Left lobe of liver (tissue), 2 donors: Measurements from ENCODE around the gene TMEM25. TPM values are rescaled to one million over a fixed set of nuclear protein-coding genes. Genes with fewer than 3 reads are reported as not detected.
"Not testable (repeated sequence)": the region's sequence is repeated elsewhere in the genome, so short reads cannot be mapped to it uniquely, and the experiment has no call there.

Experiments
- ATAC-seq: fragments of 200-7000 bp; cut with Tn5 transposase; one replicate; pipeline ENCODE4 v1.9.1; 2020; ENCODE audit warnings: mild to moderate bottlenecking, moderate library complexity
- DNase-seq: peaks from one replicate; pipeline ENCODE4 v3.0.0-alpha.2; 2020; ENCODE audit warnings: low spot score
- total RNA-seq: library from RNA; stranded (reverse); gene quantifications from one replicate; pipeline ENCODE4 v1.2.1, GENCODE V29; 2021
- donor health status: DM: no; HTN: no; CAD: no; lungs with moderate emphysema.
- donor health status: DM: no; HTN: yes; CAD: no.

The TMEM25 gene
- 37.5 TPM for total RNA-seq

- DNase-seq (peak; percentile 76), ATAC-seq (peak; percentile 48)
These were observed at the start of gene TMEM25 for GRCh38 chr11:118530683-118531596. TSS of gene TMEM25 (plus strand) at chr11:118531192. CDS start at chr11:118531802, 610 bp downstream.

GRCh38 chr11:118481238-118481637 lies 49.8 kb upstream of the TMEM25 start:
- not testable (repeated sequence) for ATAC-seq, DNase-seq

GRCh38 chr11:118484405-118484804 lies 46.6 kb upstream of the TMEM25 start:
- ATAC-seq (no peak), DNase-seq (no peak)

DNA sequence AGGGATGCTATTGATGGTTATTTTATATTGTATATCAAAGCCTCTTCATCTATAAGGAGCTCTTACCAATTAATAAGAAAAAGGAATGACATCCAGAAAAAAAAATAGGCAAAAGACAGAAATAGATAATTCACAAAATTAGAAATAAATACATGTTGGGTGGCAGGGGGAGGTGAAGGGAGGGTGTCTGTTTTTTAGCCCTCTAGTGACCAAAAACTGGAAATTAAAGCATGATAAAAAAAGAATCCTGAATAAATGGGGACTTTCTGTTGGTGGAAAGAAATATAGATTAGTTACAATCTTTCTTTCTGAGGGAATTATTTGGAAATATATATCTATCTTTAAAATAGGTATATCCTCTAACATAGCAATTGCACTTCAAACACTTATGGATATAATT lies 45.7 kb upstream of the TMEM25 start:
- no peak for ATAC-seq
- no peak for DNase-seq

DNA sequence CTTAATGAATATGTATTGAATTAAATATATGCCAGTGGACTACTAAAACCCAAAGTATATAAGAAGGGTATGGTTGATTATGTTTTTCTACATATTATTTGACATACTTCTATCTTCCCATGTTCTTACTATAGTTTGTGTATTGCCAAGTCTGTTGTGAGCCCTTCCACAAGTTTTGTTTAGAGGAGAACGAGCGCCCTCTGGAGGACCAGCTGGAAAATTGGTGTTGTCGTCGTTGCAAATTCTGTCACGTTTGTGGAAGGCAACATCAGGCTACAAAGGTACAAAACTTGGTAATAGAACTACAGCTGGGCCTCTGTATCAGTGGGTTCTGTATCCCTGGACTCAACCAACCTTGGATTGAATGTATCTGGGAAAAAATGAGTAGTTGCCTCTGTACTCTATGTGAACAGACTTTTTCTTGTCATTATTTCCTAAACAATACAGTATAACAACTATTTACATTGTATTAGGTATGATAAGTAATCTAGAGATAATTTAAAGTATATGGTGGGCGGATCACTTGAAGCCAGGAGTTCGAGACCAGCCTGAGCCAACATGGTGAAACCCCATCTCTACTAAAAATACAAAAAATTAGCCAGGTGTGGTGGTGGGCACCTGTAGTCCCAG lies 42.4 kb upstream of the TMEM25 start:
- ATAC-seq (peak; percentile 94), DNase-seq (peak; percentile 66)

- DNase-seq (no peak), ATAC-seq (no peak)
These were observed 40.0 kb upstream of the TMEM25 start for GRCh38 chr11:118491041-118491440.

DNA sequence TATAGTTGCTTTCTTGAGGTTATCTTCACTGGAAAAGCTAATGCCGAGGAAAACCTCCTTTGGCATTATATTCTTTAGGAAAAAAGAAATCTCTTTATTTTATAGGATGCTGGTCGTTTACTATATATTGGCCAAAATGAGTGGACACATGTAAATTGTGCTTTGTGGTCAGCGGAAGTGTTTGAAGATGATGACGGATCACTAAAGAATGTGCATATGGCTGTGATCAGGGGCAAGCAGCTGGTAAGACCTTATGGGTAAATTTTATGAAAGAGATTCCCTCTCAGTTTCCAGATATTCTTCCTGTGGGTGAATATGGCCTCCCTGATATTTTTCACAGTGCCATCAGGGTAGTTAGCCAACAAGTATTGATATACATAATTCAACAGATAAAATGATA lies 33.2 kb upstream of the TMEM25 start:
- no peak for DNase-seq
- ATAC-seq = no peak

DNA sequence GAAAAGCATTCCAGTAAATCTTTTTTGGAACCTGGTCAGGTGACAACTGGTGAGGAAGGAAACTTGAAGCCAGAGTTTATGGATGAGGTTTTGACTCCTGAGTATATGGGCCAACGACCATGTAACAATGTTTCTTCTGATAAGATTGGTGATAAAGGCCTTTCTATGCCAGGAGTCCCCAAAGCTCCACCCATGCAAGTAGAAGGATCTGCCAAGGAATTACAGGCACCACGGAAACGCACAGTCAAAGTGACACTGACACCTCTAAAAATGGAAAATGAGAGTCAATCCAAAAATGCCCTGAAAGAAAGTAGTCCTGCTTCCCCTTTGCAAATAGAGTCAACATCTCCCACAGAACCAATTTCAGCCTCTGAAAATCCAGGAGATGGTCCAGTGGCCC lies 27.8 kb upstream of the TMEM25 start:
- ATAC-seq = no peak
- DNase-seq = no peak

DNA sequence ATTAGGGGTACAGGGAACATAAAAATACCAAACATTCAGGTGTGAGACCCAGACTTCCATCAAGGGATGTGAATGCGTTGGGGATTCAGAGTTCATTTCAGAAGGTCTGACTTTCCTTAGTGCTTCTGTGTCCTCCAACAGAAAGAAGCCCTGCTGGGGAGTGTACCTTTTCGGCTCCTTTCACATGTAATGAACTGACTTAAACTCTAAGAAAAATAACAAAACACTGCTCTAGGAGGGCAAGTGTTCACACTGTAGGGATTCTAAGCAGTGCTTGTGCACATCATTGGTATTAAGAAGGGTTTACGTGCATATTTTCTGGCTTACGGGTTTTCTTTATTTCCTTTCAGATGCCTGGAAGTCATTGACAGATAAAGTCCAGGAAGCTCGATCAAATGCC lies 19.4 kb upstream of the TMEM25 start:
- DNase-seq = no peak
- ATAC-seq = no peak

DNA sequence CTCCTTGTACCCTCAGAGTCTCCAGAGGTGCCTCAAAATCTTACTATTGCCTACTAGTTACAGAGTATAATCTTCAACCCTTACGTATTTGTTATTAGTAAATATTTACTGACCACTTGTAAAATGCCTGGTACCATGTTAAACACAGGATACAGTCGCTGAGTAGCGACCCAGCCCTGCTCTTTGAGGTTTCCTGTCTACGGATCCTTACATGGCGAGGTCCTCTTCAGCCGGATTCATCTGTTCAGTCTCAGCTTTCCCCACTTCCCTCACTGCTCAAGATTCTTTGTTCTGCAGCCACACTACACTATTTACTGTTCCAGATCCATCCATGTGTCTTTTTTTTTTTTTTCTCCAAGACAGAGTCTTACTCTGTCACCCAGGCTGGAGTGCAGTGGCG lies 16.9 kb upstream of the TMEM25 start:
- no peak for DNase-seq
- ATAC-seq = no peak

GRCh38 chr11:118519549-118519948 lies 11.4 kb upstream of the TMEM25 start:
- ATAC-seq = peak; percentile 86

GRCh38 chr11:118521892-118522311 lies 9.1 kb upstream of the TMEM25 start:
- DNase-seq (no peak), ATAC-seq (no peak)

More at GRCh38 chr11:118519549-118519948, 11.4 kb upstream of the TMEM25 start:
- DNase-seq = peak; percentile 83

DNA sequence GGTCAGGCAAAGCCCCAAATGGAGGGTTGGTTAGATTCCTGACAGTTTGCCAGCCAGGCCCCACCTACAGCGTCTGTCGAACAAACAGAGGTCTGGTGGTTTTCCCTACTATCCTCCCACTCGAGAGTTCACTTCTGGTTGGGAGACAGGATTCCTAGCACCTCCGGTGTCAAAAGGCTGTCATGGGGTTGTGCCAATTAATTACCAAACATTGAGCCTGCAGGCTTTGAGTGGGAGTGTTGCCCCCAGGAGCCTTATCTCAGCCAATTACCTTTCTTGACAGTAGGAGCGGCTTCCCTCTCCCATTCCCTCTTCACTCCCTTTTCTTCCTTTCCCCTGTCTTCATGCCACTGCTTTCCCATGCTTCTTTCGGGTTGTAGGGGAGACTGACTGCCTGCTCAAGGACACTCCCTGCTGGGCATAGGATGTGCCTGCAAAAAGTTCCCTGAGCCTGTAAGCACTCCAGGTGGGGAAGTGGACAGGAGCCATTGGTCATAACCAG lies 8.4 kb upstream of the TMEM25 start:
- DNase-seq = no peak
- peak; percentile 31 for ATAC-seq

DNA sequence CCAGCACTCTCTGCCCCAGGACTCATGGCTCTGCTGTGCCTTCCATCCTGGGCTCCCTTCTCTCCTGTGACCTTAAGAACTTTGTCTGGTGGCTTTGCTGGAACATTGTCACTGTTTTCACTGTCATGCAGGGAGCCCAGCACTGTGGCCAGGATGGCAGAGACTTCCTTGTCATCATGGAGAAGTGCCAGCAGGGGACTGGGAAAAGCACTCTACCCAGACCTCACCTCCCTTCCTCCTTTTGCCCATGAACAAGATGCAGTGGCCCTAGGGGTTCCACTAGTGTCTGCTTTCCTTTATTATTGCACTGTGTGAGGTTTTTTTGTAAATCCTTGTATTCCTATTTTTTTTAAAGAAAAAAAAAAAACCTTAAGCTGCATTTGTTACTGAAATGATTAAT lies 6.6 kb upstream of the TMEM25 start:
- DNase-seq (no peak), ATAC-seq (peak; percentile 2)

- DNase-seq (no peak), ATAC-seq (no peak)
These were observed 6.1 kb upstream of the TMEM25 start for GRCh38 chr11:118524757-118525470.

- DNase-seq = peak; percentile 78
These were observed 4.3 kb upstream of the TMEM25 start for GRCh38 chr11:118526688-118527087.

DNA sequence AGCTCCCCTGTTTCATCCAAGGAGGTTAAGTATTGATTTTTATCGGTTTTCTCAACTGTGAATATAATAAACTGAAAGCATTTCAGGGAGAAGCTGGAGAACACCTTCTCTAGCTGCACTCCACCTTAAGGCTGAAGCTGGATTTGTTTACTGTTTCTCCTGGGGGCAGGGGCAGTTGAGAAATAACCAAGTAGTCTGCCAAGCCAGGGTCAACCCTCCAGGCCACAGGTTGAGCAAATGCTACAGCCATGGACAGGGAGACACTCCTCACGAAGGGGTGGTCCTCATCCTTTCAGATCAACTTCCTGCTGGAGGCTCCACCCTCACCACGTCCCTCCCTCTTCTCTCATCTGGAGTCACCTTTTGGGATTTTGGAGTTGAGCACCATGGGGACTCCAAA lies 3.9 kb upstream of the TMEM25 start, which contains the start of gene TTC36:
TTC36 (plus strand) TSS at position 366 of the 400 bp plus-strand sequence; CDS start at position 387, 21 bp downstream.
- peak; percentile 93 for DNase-seq
- ATAC-seq = peak; percentile 72

More at GRCh38 chr11:118526688-118527087, 4.3 kb upstream of the TMEM25 start:
- peak; percentile 45 for ATAC-seq

DNA sequence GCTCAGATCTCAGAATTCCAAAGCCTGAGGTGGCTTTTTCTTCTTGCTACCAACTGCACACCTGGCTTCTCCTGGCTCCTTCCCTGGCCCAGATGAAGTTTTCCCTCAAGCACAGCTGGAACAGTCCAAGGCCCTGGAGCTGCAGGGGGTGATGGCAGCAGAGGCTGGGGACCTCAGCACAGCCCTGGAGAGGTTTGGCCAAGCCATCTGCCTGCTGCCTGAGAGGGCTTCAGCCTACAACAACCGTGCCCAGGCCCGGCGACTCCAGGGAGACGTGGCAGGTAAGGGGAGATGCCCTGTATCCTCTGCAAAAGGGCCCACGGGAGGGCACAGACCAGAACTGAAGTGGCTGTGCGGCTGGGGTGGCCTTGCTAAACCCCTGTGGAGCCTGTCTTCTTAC lies 2.5 kb upstream of the TMEM25 start:
- DNase-seq = no peak
- no peak for ATAC-seq

GRCh38 chr11:118529584-118530175 lies 1.3 kb upstream of the TMEM25 start:
- no peak for ATAC-seq
- DNase-seq = no peak

DNA sequence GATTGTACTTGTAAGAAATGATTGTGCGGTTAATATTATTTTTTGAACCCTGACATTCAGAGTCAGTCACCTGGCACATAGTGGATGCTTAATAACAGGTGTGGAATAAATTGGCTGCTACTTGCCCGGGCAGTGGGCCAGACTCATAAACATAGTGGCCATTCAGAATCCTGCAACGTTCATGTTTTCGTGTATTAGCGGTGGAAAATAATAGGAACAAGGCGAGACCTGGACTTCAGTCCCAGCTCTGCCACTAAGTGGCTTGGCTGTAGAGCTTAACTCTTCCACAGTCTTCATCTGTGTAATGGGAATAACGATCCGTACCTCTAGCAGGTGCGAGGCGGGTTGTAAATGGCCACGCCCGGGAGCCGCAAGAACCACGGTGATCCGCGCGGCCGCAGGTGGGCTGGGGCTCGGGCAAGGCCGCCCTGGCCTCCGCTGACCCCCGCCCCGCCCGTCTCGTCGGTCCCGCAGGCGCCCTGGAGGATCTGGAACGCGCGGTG lies 761 bp upstream of the TMEM25 start:
- DNase-seq (peak; percentile 62), ATAC-seq (no peak)
